HCT116 (cell line): Measurements from ENCODE around the gene MYO1E. TPM values are rescaled to one million over a fixed set of nuclear protein-coding genes. Genes with fewer than 3 reads are reported as not detected.

ENCODE experiments used
- ATAC-seq: fragments of 200-7000 bp; cut with Tn5 transposase; 2 replicates; pipeline ENCODE4 v1.9.1; 2020; ENCODE audit warnings: mild to moderate bottlenecking, moderate library complexity
- BruUV-seq: library from RNA; stranded (reverse); fragments of 400-500 nt; replicated peaks from 2 replicates; lab custom pipeline; 2021; lab: Mats Ljungman, UMichigan
- CTCF ChIA-PET: fragments of 300-600 bp; sonication (Branson Sonifier 250); formaldehyde crosslinking; loops from one replicate; lab custom pipeline; 2021; ENCODE audit warnings: antibody characterized with exemption; lab: Charles Lee
- POLR2A ChIA-PET: fragments of 300-600, 350-600 bp; sonication (Branson Sonifier 250); formaldehyde crosslinking; loops from one replicate; lab custom pipeline; 2021; ENCODE audit warnings: antibody characterized with exemption; lab: Charles Lee
- RAD21 ChIA-PET, 2 experiments: fragments of 300-600 bp; sonication (Branson Sonifier 250); formaldehyde crosslinking; loops; one replicate each; lab custom pipeline; 2023; ENCODE audit warnings: low total read pairs in 2 of 2; ENCODE audit not compliant: uncharacterized antibody in 2 of 2, unreplicated experiment in 2 of 2, low non-redundant PET in 1 of 2; lab: Charles Lee
- DNase-seq: peaks from one replicate; pipeline ENCODE4 v3.0.0-alpha.2; 2010; ENCODE audit warnings: low read depth, low spot score
- H2AFZ ChIP-seq: fragments of 200-600 bp; shearing (Covaris generic), sonication (generic); 2 replicates; pipeline ENCODE4 v1.6.1; 2017; ENCODE audit warnings: low read depth, mixed run types, mixed read lengths, antibody characterized with exemption, low read length; ENCODE audit not compliant: poor library complexity, severe bottlenecking
- H3K27ac ChIP-seq: 2 replicates; pipeline ENCODE4 v1.5.1; 2012; ENCODE audit warnings: low read depth, low read length
- H3K27me3 ChIP-seq: fragments of 200-600 bp; sonication (generic); 2 replicates; pipeline ENCODE4 v1.6.1; 2016; ENCODE audit warnings: mixed run types, low read length, mixed read lengths; ENCODE audit not compliant: insufficient read depth
- H3K36me3 ChIP-seq, 2 experiments: fragments of 200-500 bp in 1 of 2; fragments of 200-600 bp in 1 of 2; sonication (Bioruptor generic) in 1 of 2; sonication (generic) in 1 of 2; 2 replicates each; pipeline versions ENCODE4 v1.5.1 to v1.6.1; 2014 to 2016; ENCODE audit warnings: low read length in 2 of 2, inconsistent platforms in 1 of 2, mixed read lengths in 1 of 2, mixed run types in 1 of 2; ENCODE audit not compliant: insufficient read depth in 2 of 2, control insufficient read depth in 1 of 2
- H3K4me1 ChIP-seq, 2 experiments: fragments of 200-600 bp in 1 of 2; sonication (generic) in 1 of 2; 2 replicates each; pipeline versions ENCODE4 v1.5.1 to v1.6.1; 2012 to 2017; ENCODE audit warnings: low read length in 2 of 2, inconsistent platforms in 1 of 2, mild to moderate bottlenecking in 1 of 2, mixed read lengths in 1 of 2, mixed run types in 1 of 2, moderate library complexity in 1 of 2; ENCODE audit not compliant: insufficient read depth in 2 of 2, control insufficient read depth in 1 of 2
- H3K4me2 ChIP-seq: fragments of 200-600 bp; sonication (generic); 2 replicates; pipeline ENCODE4 v1.6.1; 2017; ENCODE audit warnings: mixed run types, low read length, mixed read lengths
- H3K4me3 ChIP-seq, 2 experiments: fragments of 200-600 bp in 1 of 2; sonication (generic) in 1 of 2; replicated peaks in 1 of 2; 2 replicates each; pipeline ENCODE4 v1.5.1; 2011 to 2016; ENCODE audit warnings: low read length in 2 of 2, control low read depth in 1 of 2, low read depth in 1 of 2, mild to moderate bottlenecking in 1 of 2, mixed read lengths in 1 of 2, mixed run types in 1 of 2
- H3K79me2 ChIP-seq: fragments of 200-600 bp; sonication (generic); 2 replicates; pipeline ENCODE4 v1.6.1; 2017; ENCODE audit warnings: mild to moderate bottlenecking, mixed run types, low read length, moderate library complexity, mixed read lengths; ENCODE audit not compliant: insufficient read depth
- H3K9ac ChIP-seq: fragments of 200-600 bp; sonication (generic); 2 replicates; pipeline ENCODE4 v1.6.1; 2016; ENCODE audit warnings: low read length, mixed read lengths
- H3K9me2 ChIP-seq: fragments of 200-600 bp; sonication (generic), shearing (Covaris generic); 2 replicates; pipeline ENCODE4 v1.6.1; 2017; ENCODE audit warnings: mixed run types, mild to moderate bottlenecking, moderate library complexity; ENCODE audit not compliant: insufficient read depth
- H3K9me3 ChIP-seq, 2 experiments: fragments of 200-500 bp in 1 of 2; fragments of 200-600 bp in 1 of 2; sonication (Bioruptor generic) in 1 of 2; sonication (generic) in 1 of 2; 2 replicates each; pipeline ENCODE4 v1.6.1; 2014 to 2017; ENCODE audit warnings: low read length in 2 of 2, mixed read lengths in 2 of 2, inconsistent platforms in 1 of 2, low read depth in 1 of 2, mild to moderate bottlenecking in 1 of 2, mixed run types in 1 of 2, moderate library complexity in 1 of 2; ENCODE audit not compliant: control insufficient read depth in 1 of 2, insufficient read depth in 1 of 2
- H4K20me1 ChIP-seq: fragments of 200-600 bp; sonication (generic), shearing (Covaris generic); 2 replicates; pipeline ENCODE4 v1.6.1; 2017; ENCODE audit warnings: mixed run types, mild to moderate bottlenecking, moderate library complexity; ENCODE audit not compliant: insufficient read depth
- CBX3 ChIP-seq: IDR thresholded peaks from 2 replicates; pipeline ENCODE4 v1.6.1; 2012; ENCODE audit warnings: low read depth
- CTCF ChIP-seq, 3 experiments: fragments of 200-600 bp in 1 of 3; sonication (generic) in 1 of 3; IDR thresholded peaks in 2 of 3; conservative IDR thresholded peaks in 1 of 3; 2 replicates each; pipeline ENCODE4 v1.5.1; 2012 to 2017; ENCODE audit warnings: low read depth in 2 of 3, low read length in 2 of 3, antibody characterized with exemption in 1 of 3, borderline replicate concordance in 1 of 3, control low read depth in 1 of 3, mild to moderate bottlenecking in 1 of 3, mixed read lengths in 1 of 3, mixed run types in 1 of 3, moderate library complexity in 1 of 3; ENCODE audit not compliant: insufficient read depth in 1 of 3
- EGR1 ChIP-seq: IDR thresholded peaks from 2 replicates; pipeline ENCODE4 v1.6.1; 2012; ENCODE audit warnings: low read depth
- EZH2 ChIP-seq: fragments of 200-600 bp; sonication (generic); IDR thresholded peaks from 2 replicates; pipeline ENCODE4 v1.6.1; 2017; ENCODE audit warnings: antibody characterized with exemption, mixed run types
- FOSL1 ChIP-seq: IDR thresholded peaks from 2 replicates; pipeline ENCODE4 v1.6.1; 2012; ENCODE audit warnings: low read depth
- POLR2A ChIP-seq: IDR thresholded peaks from 2 replicates; pipeline ENCODE4 v1.7.0; 2011; ENCODE audit warnings: borderline replicate concordance; ENCODE audit not compliant: insufficient read depth, insufficient read length; ENCODE audit errors: extremely low read depth
- POLR2AphosphoS5 ChIP-seq: IDR thresholded peaks from 2 replicates; pipeline ENCODE4 v1.6.1; 2011; ENCODE audit warnings: mild to moderate bottlenecking, low read depth, low read length, moderate library complexity
- REST ChIP-seq: IDR thresholded peaks from 2 replicates; pipeline ENCODE4 v1.6.1; 2012; ENCODE audit warnings: low read depth
- TCF7L2 ChIP-seq: IDR thresholded peaks from 2 replicates; pipeline ENCODE4 v1.7.0; 2011; ENCODE audit warnings: borderline replicate concordance, inconsistent platforms; ENCODE audit not compliant: insufficient read depth, insufficient read length; ENCODE audit errors: extremely low read depth
- YY1 ChIP-seq: IDR thresholded peaks from 2 replicates; pipeline ENCODE4 v1.6.1; 2011; ENCODE audit warnings: low read length, low read depth, moderate library complexity, mild to moderate bottlenecking; ENCODE audit not compliant: insufficient replicate concordance; ENCODE audit errors: extremely low read depth
- ZBTB33 ChIP-seq: IDR thresholded peaks from 2 replicates; pipeline ENCODE4 v1.6.1; 2011; ENCODE audit warnings: mild to moderate bottlenecking, low read length, moderate library complexity; ENCODE audit not compliant: insufficient replicate concordance; ENCODE audit errors: extremely low read depth
- intact Hi-C: fragments of 100-400 bp; cut with micrococcal nuclease; formaldehyde crosslinking; loops from 2 replicates; pipeline ENCODE4 v1.10.0; 2022
- total RNA-seq: library from RNA; stranded (reverse); gene quantifications from one replicate; pipeline ENCODE4 v1.2.1, GENCODE V29; 2021; ENCODE audit not compliant: unreplicated experiment
- TF ChIP-seq, protein P1 (sequence below): IDR thresholded peaks from 2 replicates; pipeline ENCODE4 v1.6.1; 2012
- TF ChIP-seq, protein P2 (sequence below): IDR thresholded peaks from 2 replicates; pipeline ENCODE4 v1.6.1; 2012

The MYO1E gene
- total RNA-seq, 1 experiment from 2014 or later = 182 TPM

DNA sequence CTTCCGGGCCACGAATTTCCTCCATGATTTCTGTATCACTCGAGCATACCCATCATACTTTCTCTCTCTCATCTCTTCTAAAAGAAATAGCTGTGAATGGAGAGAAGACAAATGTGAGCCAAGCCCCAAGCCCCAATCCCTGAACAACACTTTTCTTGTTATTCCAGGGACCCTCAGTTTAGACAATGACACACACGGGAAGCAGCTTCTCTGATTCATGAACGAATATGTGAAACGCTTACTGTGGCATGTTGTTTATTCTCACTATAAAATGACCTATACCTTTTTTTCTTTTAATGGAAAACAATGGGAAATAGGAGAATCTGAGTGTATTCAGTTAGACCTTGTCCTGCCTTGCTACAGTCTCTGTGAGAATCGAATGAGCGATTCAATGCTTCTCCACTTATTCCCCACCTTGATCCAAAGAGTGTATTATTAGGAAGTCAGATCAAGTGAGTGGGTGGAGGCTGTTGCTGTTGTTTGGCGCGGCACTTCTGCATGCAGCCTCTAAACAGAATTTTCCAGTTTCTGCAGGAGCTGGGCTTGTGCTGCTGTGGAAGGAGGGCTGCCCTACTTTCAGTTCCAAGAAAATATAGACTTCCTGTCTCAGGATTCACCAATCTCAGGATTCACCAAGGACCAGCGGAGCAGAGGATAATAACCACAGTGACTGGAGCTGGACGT is 198.4 kb downstream of the MYO1E start:
- peaks cover 15 to 28% of the 10 kb centered on the region in 2 experiments for H3K4me1 ChIP-seq
- H3K79me2 ChIP-seq = no peaks in the 10 kb centered on the region
- no peaks in the 10 kb centered on the region for H3K9me2 ChIP-seq
- ChIA-PET CTCF (interaction anchor here (1.0 to 2.0 kb wide), 8 partner anchors 10 to 355 kb away, joined by 3 to 14 read pairs (median 5); partner anchors contain the start of gene MYO1E), POLR2A (no interaction called here)
- H3K4me3 ChIP-seq = no peak overlapping the region
- peak overlapping the region; percentile 42; the same call in 1 of the 2 replicates for H3K4me2 ChIP-seq
- H2AFZ ChIP-seq = no peak overlapping the region
- peaks cover 12 to 23% of the 10 kb centered on the region in 2 experiments; a peak in 2 of 4 replicates for H3K36me3 ChIP-seq
- TF ChIP-seq POLR2A (no peak), CBX3 (no peak), EGR1 (no peak), FOSL1 (no peak), EZH2 (no peak), POLR2AphosphoS5 (no peak), YY1 (no peak), REST (no peak), CTCF (IDR thresholded peaks at IDR 0.05 in 2 of 3, conservative IDR thresholded peaks at IDR 0.05 in 1 of 3; ENCODE audit: borderline replicate concordance in 1 of 3, insufficient read depth in 1 of 3, low read depth in 2 of 3, low read length in 2 of 3) (no peak), ZBTB33 (no peak), TCF7L2 (no peak)
- TF ChIP-seq, protein P1, sequence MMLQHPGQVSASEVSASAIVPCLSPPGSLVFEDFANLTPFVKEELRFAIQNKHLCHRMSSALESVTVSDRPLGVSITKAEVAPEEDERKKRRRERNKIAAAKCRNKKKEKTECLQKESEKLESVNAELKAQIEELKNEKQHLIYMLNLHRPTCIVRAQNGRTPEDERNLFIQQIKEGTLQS = no peak
- TF ChIP-seq, protein P2, sequence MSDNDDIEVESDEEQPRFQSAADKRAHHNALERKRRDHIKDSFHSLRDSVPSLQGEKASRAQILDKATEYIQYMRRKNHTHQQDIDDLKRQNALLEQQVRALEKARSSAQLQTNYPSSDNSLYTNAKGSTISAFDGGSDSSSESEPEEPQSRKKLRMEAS = no peak
- TF ChIP-seq, all 23 proteins: peak for 0
- Histone ChIP-seq H4K20me1 (no peaks in the 10 kb centered on the region), H3K9me3 (no peaks in the 10 kb centered on the region), H3K27me3 (no peaks in the 10 kb centered on the region), H3K27ac (no peak overlapping the region), H3K9ac (no peak overlapping the region)
- ATAC-seq = no peak
- RAD21 ChIA-PET = interaction anchor here (0.9 to 1.4 kb wide), 3 partner anchors 319 to 325 kb away, joined by 3 to 6 read pairs (median 3); no protein-coding TSS in a partner anchor
- intact Hi-C loops = loop anchor here (2.0 to 10.0 kb wide), 2 partner anchors 201 to 319 kb away; partner anchors contain the start of gene MYO1E
- no peak for DNase-seq
- no TSS peak for BruUV-seq
